Right lung (tissue), 5 donors: ENCODE data around the gene PRKN. TPM values are rescaled to one million over a fixed set of nuclear protein-coding genes. Genes with fewer than 3 reads are reported as not detected.

ENCODE experiments used
- DNase-seq, 2 donors: peaks; one replicate each; pipeline ENCODE4 v3.0.0-alpha.2; 2013
- polyA plus RNA-seq, 5 donors: library from polyadenylated mRNA; unstranded; fragments of 120-200 nt; gene quantifications; one replicate each; pipeline versions ENCODE4 v1.2.1 to v1.2.3, GENCODE V29; 2013; ENCODE audit warnings: inconsistent platforms in 1 of 5, low replicate concordance in 1 of 5; ENCODE audit not compliant: insufficient read length in 5 of 5, insufficient read depth in 1 of 5

PRKN gene
- polyA plus RNA-seq, 5 donors, result 2.0 to 3.6 (median 2.7) TPM

- no peak for DNase-seq
These were observed 106.3 kb downstream of the PRKN start for GRCh38 chr6:162621246-162621645.

DNA sequence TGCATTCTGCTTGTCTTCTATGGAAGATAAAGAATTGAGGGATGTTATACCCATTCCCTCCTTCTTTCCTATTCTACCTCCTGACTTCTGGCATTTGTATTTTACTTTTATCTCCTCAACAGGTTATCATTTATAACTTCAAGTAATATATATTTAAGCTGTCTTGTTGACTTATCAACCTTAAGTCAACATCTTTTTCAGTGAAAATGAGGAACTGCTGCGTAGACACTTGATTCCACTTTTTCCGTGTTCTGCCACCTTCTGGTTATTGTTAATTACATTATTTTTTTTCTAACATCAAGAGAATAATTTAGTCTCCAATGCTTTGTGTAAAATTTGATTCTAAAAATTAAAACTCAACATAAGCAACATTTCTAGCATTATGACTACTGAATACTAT lies 107.5 kb downstream of the PRKN start:
- DNase-seq, result no peak

GRCh38 chr6:162618448-162619002 lies 109.0 kb downstream of the PRKN start:
- DNase-seq, result no peak

DNA sequence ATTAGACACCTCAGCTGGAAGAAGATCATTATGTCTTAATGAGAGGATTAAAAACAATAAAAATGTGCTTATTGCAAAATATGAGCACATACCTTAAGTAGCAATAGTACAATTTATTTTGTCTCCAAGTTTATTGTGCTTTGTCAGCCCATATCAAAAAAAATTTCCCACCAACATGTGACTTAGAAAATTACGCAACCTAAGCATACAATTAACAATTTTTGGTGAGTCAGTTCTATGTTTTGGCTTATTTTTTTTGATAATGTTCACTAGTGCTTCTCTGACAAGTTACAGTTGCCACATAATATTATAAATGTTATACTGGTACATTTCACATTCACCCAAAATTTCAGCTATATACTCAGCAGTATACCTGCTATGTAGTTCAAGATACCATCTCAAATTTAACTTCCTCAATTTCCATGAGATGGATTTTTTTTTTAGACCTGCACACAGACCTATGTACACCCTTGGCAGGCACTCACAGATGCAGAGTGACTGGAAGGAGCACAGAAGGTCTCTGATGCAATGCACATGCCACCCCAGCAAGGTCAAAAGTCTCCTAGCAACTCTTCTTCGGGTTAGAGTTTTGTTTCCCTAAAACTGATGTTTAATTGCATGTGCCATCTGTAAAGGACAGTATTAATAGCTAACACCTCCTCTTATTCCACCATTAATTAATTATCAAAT lies 112.4 kb downstream of the PRKN start:
- DNase-seq, result no peak

DNA sequence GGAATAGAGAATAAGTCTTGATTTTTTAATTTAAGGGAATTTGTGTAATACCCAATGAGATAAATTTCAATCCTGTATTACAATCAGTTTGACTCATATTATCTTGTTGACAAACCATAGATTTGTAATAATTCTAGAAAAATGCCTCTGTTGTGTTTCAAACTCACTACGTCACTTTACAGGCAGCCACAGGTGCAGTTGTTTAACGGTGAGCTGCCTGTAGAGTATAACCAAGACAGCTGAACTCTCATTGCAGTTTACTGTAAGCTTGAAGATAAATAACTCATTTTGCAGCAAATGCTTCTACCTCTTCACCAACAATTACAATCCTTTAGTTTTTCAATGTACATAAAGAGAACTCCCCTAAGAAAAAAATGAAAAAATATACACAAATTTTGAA lies 114.3 kb downstream of the PRKN start:
- no peak for DNase-seq

- DNase-seq, result no peak
These were observed 115.0 kb downstream of the PRKN start for GRCh38 chr6:162612613-162613012.

- no peak for DNase-seq
These were observed 117.2 kb downstream of the PRKN start for GRCh38 chr6:162610351-162610750.

DNA sequence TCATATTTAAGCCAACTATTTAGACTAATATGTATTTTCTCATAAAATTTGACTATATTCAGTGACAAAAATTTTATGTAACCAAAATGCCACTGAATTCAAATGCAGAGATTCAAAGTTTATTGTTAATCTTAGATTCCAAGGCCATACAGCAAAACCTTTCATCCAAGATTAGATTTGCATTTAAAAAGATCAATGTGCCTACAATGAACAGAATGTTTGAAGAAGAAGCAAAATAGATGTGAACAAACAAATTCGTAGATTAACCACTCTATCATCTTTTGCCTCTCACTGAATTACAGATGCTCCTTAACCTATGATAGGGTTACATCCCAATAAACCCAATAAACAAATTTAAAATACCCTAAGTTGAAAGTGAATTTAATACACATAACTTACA lies 121.7 kb downstream of the PRKN start:
- no peak for DNase-seq

DNA sequence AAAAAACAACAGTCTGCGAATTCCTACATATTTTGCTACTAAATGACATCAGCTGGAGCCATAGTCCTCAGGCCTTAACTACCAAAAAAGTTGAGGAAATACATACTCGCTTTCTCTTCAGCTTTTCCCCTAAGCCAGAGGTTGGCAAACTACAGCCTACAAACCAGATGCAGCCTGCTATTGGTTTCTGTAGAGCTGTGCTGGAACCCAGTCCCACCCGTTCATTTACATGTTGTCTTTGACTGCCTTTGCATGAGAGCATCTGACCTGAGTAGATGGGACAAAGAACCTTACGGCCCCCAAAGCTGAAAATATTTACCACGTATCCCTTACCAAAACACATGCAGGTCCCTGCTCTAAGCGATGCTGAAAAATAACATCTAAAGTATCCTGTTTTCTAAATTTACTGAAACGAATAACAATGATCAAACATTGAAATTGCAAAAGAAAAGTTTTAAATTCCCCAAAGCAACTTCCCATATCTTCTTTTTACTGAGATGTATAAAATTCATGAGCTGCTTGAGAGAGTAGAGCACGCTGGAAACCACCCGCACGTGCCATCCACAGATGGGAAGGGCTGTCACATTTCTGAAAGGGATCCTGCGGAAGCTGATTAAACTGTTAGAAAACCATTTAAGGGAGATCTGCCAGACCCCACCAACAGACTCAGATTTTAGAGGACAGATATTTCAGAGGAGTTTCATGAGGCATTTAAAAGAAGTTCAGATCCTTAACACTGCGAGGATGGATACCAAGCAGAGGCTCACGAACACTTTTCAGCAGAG lies 124.1 kb downstream of the PRKN start:
- DNase-seq, result no peak

GRCh38 chr6:162602759-162603158 lies 124.8 kb downstream of the PRKN start:
- no peak for DNase-seq

DNA sequence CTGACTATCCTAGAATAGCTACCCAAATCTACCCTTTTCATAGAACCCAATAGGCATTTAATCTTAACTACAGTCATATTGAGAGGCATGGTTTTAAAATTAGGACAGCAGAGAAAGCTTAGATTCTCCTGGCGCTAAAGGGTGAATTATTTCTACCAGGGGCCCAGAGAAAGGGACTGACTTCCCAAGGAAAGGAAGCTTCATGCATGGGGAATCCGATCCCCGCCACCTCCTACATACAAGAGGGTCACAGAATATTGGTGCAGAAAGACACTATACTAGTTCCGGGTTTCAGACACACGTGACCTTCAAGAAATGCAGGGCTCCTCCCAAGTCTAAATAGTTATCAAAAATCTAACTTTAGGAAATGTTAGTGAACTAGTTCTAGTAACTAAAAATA lies 130.9 kb downstream of the PRKN start:
- no peak for DNase-seq

DNA sequence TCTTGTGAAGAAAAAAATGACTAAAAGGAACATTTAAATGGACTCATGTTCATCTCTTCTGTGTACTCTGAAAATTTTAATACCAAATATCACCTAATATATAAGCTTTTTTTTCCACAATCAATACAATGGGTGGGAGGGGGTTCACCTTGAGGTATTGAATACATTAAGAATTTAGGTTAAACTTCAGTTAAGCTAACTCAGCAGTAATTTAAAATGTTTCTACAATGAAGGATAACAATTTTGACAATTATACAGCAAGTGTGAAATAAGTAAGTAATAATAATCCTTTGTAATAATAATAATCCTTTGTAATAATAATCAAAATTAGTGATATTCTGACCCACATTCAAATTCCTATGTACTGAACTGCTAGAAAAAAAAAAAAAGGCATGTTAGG lies 136.0 kb downstream of the PRKN start:
- no peak for DNase-seq

DNA sequence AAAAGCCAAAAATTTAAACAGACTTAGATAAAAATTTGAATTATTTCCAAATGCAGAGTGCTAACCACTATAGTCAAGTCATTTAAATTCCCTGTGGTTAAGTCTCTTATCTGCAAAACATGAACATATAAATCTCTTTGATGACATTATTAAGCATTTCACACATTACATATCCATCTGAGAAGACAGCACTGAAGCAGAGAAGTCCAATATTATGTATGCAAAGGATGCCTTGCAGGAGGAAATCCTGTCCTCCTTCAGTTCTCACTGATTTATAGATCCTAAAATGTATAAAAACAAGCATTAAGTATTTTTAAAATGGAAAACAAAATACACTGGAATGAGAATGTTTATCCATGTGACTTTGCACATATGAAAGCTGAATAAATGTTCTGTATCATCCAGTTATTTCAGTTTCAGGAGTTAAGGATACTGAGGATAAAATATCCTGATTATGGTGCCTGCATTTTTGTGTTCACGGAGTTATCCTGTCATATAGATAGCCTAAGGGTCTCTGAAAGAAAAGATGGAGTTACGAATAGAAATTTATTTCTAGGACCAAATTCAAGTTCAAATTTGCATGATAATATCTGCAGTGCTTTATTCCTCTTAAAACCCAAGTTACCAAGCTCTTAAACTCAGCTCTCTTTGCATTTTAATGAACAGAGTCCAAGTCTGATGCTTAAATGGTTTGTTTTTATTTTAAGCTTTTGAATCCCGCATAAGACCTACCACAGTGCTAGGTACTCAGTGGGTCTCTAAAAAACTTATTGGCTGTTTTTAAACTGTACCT lies 145.4 kb downstream of the PRKN start:
- no peak for DNase-seq

- DNase-seq, result no peak
These were observed 146.9 kb downstream of the PRKN start for GRCh38 chr6:162580619-162581018.

- DNase-seq, result no peak
These were observed 151.6 kb downstream of the PRKN start for GRCh38 chr6:162576016-162576415.

- DNase-seq, result no peak
These were observed 155.3 kb downstream of the PRKN start for GRCh38 chr6:162572240-162572639.

DNA sequence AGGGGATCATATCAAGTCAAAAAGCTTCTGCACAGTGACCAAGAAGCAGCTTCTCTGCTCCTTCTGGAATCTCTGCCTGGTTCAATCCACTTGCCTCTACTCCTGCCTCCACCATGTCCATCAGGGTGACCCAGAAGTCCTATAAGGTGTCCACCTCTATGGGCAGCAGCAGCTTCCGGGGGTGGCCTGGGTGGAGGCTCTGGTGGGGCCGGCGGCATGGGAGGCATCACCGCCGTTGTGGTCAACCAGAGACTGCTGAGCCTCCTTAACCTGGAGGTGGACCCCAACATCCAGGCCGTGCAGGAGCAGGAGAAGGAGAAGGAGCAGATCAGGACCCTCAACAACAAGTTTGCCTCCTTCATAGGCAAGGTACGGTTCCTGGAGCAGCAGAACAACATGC lies 159.3 kb downstream of the PRKN start:
- no peak for DNase-seq

DNA sequence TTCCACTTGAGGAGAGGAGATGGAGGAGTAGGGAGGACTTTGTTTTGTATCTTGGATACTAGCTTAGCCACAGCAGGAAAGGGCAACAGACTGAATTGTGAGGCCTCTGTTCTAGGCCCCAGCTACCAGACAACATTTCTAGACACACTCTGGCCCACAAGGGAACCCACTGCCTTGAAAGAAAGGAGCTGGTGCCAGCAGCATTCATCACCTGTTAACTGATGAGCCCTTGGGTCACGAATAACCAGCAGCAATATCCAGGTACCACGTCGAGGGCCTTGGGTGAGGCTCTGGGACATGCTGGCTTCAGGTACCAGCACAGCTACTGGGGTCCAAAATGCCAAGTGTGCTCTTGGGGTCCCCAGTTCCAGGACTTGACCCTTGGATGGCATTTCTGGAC lies 165.5 kb downstream of the PRKN start:
- DNase-seq, result no peak

- DNase-seq, result no peak
These were observed 166.7 kb downstream of the PRKN start for GRCh38 chr6:162560891-162561290.

DNA sequence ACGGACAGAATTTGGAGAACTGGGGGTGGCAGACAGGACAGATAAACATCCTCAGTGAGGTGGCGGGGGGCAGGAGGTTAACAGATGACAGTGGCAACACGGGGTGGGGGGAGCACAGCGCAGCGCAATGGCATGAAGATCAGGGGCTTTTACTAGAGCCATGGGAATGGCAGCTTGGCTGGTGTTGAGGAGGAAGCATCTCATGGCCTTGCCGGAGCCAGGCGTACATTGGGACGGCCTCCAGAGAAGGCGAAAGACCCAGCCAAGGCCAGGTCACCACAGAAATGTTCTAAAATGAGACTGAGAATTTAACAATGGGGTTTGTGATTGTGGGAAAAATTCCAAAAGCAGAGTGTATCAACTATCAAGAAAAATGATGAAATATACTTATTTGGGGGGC lies 173.0 kb downstream of the PRKN start:
- no peak for DNase-seq

GRCh38 chr6:162546905-162547304 lies 180.7 kb downstream of the PRKN start:
- DNase-seq, result no peak

- DNase-seq, result no peak
These were observed 184.3 kb downstream of the PRKN start for GRCh38 chr6:162543221-162543620.
